Spleen (tissue), 11 donors: Measurements from ENCODE around the gene SOWAHC. TPM values are rescaled to one million over a fixed set of nuclear protein-coding genes. Genes with fewer than 3 reads are reported as not detected.

ENCODE experiments used
- DNase-seq: peaks from one replicate; pipeline ENCODE4 v3.0.0-alpha.2; 2020
- H3K27ac ChIP-seq, 8 donors: fragments of 200-600 bp; sonication (generic) in 7 of 8; 1 replicate in 4 of 8; 2 replicates in 4 of 8; pipeline versions ENCODE4 v1.5.0 to v1.8.0; 2016 to 2021; ENCODE audit warnings: inconsistent platforms in 4 of 8, mild to moderate bottlenecking in 4 of 8, moderate library complexity in 1 of 8
- H3K27me3 ChIP-seq, 7 donors: fragments of 200-600 bp; sonication (generic) in 6 of 7; replicated peaks in 1 of 7; 1 replicate in 4 of 7; 2 replicates in 3 of 7; pipeline versions ENCODE4 v1.5.0 to v1.8.0; 2016 to 2021; ENCODE audit warnings: inconsistent platforms in 3 of 7, mild to moderate bottlenecking in 1 of 7
- H3K36me3 ChIP-seq, 6 donors: fragments of 200-600 bp; sonication (generic) in 5 of 6; 1 replicate in 4 of 6; 2 replicates in 2 of 6; pipeline versions ENCODE4 v1.5.0 to v1.8.0; 2016 to 2021; ENCODE audit warnings: inconsistent platforms in 2 of 6
- H3K4me1 ChIP-seq, 6 donors: fragments of 200-600 bp; sonication (generic) in 5 of 6; 1 replicate in 3 of 6; 2 replicates in 3 of 6; pipeline versions ENCODE4 v1.5.0 to v1.8.0; 2016 to 2021; ENCODE audit warnings: inconsistent platforms in 3 of 6
- H3K4me3 ChIP-seq, 8 donors: fragments of 200-600 bp; sonication (generic) in 7 of 8; 1 replicate in 4 of 8; 2 replicates in 4 of 8; pipeline versions ENCODE4 v1.5.0 to v1.8.0; 2016 to 2021; ENCODE audit warnings: inconsistent platforms in 4 of 8, mild to moderate bottlenecking in 4 of 8, moderate library complexity in 2 of 8
- H3K9me3 ChIP-seq, 8 donors: fragments of 200-600 bp; sonication (generic) in 7 of 8; 1 replicate in 4 of 8; 2 replicates in 4 of 8; pipeline versions ENCODE4 v1.5.0 to v1.8.0; 2016 to 2021; ENCODE audit warnings: inconsistent platforms in 4 of 8
- POLR2A ChIP-seq, 3 donors: fragments of 450-650 bp; IDR thresholded peaks; one replicate each; pipeline ENCODE4 v1.5.1; 2017; ENCODE audit warnings: antibody characterized with exemption in 3 of 3, mild to moderate bottlenecking in 1 of 3
- POLR2AphosphoS5 ChIP-seq, 3 donors: sonication (generic); formaldehyde crosslinking; IDR thresholded peaks; one replicate each; pipeline ENCODE4 v1.5.1; 2017; ENCODE audit warnings: antibody characterized with exemption in 3 of 3
- WGBS, 5 donors: extraction: QIAGEN DNeasy Blood & Tissue Kit in 3 of 5; methylation state at CpG; one replicate each; pipeline versions ENCODE4 v1.1.5 to v1.1.7; 2013 to 2018; 5-methylcytosine and 5-hydroxymethylcytosine counted together
- intact Hi-C: fragments of 100-400 bp; cut with DNase I; formaldehyde crosslinking; loops from one replicate; pipeline ENCODE4 v1.15.0; 2023; ENCODE audit warnings: low total_unique reads
- polyA plus RNA-seq, 3 donors: library from polyadenylated mRNA; stranded (reverse); fragments of 200-250 nt; gene quantifications; one replicate each; pipeline ENCODE4 v1.2.1, GENCODE V29; 2013
- total RNA-seq, 7 donors: library from RNA; depleted of rRNA in 3 of 7; stranded (reverse); fragments of >200 nt in 3 of 7; fragmentation: NEBNext Ultra II Directional in 4 of 7; extraction: Animal tissue kit (Norgen Biotek cat#: 25700) in 4 of 7; gene quantifications; one replicate each; pipeline versions ENCODE4 v1.1.0 to v1.2.1, GENCODE V29; 2016 to 2021
- TF ChIP-seq, protein P1 (sequence below), 11 experiments: fragments of 200-600 bp in 7 of 11; fragments of 450-650 bp in 4 of 11; sonication (generic) in 4 of 11; IDR thresholded peaks in 8 of 11; conservative IDR thresholded peaks in 3 of 11; 1 replicate in 7 of 11; 2 replicates in 4 of 11; pipeline versions ENCODE4 v1.4.0 to v1.8.0; 2016 to 2021; ENCODE audit warnings: antibody characterized with exemption in 11 of 11, inconsistent platforms in 4 of 11, mild to moderate bottlenecking in 1 of 11
- donor health status: healthy with polysubstance abuse.
- donor health status: DM: no; HTN: no; CAD: no; lungs with moderate emphysema.
- donor health status: DM: no; HTN: no; CAD: no.
- donor health status: Bipolar disorder and iron deficiency.
- donor health status: healthy.
- donor health status: DM: no; HTN: no; CAD: no.
- donor health status: DM: yes; HTN: yes; CAD: no.

The SOWAHC gene
- total and polyA plus RNA-seq, 10 donors = 1.6 to 9.9 (median 6.5) TPM

DNA sequence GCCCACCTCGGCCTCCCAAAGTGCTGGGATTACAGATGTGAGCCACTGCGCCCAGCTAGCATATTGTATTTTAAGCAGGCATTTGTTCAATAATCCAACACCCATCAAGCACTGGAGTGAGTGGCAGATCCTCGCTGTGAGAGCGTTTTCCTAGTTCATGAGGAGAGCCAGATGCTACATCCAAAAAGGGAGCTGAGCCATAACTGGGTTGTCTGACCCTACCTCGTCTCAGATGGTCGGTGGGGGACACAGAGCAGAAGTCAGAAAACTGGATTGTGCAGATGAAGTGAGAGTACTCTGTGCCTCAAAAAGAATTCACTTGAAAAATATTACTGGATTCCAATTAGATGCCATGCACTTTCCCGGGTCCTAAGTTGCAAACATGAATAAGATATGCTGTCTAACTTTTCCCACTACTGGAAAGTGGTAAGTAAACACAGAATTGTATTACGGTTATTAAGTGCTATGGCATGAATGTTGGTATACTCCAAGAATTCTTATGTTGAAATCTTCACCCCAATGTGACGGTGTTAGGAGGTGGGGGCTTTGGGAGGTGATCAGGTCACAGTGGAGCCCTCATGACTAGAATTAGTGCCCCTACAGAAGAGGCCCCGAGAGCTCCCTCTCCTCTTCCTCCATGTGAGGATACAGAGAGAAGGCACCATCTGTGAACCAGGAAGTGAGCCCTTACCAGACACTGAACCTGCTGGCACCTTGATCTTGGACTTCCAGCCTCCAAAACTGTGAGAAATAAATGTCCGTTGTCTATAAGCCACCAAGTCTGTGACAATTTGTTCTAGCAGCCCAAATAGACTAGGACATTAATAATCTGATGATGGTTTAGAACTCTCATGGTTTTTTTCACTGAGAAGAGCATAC, 21.5 kb downstream of the SOWAHC start:
- no peaks in the 10 kb centered on the region for H3K36me3 ChIP-seq
- H3K4me3 ChIP-seq = no peak overlapping the region
- no peaks in the 10 kb centered on the region for H3K9me3 ChIP-seq
- no peaks in the 10 kb centered on the region for H3K27me3 ChIP-seq
- peak overlapping the region in 5 of 8 donors; percentile 25 to 73 (median 38) for H3K27ac ChIP-seq
- peaks cover 3 to 15% (median 9%) of the 10 kb centered on the region in 6 donors for H3K4me1 ChIP-seq
- WGBS, 5 donors = 82 to 91% (median 90%) methylated on average over 11 of the region's 11 CpGs
- no peak for DNase-seq
- intact Hi-C loops = no loop called here
- TF ChIP-seq, protein P1, sequence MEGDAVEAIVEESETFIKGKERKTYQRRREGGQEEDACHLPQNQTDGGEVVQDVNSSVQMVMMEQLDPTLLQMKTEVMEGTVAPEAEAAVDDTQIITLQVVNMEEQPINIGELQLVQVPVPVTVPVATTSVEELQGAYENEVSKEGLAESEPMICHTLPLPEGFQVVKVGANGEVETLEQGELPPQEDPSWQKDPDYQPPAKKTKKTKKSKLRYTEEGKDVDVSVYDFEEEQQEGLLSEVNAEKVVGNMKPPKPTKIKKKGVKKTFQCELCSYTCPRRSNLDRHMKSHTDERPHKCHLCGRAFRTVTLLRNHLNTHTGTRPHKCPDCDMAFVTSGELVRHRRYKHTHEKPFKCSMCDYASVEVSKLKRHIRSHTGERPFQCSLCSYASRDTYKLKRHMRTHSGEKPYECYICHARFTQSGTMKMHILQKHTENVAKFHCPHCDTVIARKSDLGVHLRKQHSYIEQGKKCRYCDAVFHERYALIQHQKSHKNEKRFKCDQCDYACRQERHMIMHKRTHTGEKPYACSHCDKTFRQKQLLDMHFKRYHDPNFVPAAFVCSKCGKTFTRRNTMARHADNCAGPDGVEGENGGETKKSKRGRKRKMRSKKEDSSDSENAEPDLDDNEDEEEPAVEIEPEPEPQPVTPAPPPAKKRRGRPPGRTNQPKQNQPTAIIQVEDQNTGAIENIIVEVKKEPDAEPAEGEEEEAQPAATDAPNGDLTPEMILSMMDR (IDR thresholded peaks at IDR 0.05 in 8 of 11, conservative IDR thresholded peaks at IDR 0.05 in 3 of 11) = no peak
- TF ChIP-seq POLR2A (IDR thresholded peaks at IDR 0.05) (no peak), POLR2AphosphoS5 (IDR thresholded peaks at IDR 0.05) (no peak)

DNA sequence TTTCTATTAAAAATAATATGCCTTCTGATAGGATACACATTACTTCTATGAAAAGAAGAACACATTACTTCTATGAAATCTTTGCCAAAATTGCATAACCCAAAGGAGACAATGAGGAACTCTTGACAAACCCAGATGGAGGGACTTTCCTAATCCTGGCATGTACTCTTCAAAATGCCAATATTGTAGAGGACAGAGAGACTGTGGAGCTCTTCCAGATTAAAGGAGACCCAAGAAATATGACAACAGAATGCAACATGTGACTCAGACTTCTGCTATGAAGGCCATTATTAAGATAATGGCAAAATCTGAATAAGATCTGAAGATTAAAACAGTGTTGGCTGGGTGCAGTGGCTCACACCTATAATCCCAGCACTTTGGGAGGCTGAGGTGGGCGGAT, 22.2 kb downstream of the SOWAHC start:
- Histone ChIP-seq H3K27me3 (no peaks in the 10 kb centered on the region), H3K4me1 (peaks cover 3 to 15% (median 9%) of the 10 kb centered on the region in 6 donors), H3K9me3 (no peaks in the 10 kb centered on the region), H3K27ac (peak overlapping the region in 5 of 8 donors; percentile 25 to 73 (median 64)), H3K4me3 (no peak overlapping the region), H3K36me3 (no peaks in the 10 kb centered on the region)
- 76 to 87% (median 84%) methylated on average over 1 of the region's 1 CpG for WGBS, 5 donors
- DNase-seq = no peak
- TF ChIP-seq, protein P1 (IDR thresholded peaks at IDR 0.05 in 8 of 11, conservative IDR thresholded peaks at IDR 0.05 in 3 of 11) = no peak
- TF ChIP-seq POLR2A (IDR thresholded peaks at IDR 0.05) (no peak), POLR2AphosphoS5 (IDR thresholded peaks at IDR 0.05) (no peak)
- intact Hi-C loops = no loop called here

DNA sequence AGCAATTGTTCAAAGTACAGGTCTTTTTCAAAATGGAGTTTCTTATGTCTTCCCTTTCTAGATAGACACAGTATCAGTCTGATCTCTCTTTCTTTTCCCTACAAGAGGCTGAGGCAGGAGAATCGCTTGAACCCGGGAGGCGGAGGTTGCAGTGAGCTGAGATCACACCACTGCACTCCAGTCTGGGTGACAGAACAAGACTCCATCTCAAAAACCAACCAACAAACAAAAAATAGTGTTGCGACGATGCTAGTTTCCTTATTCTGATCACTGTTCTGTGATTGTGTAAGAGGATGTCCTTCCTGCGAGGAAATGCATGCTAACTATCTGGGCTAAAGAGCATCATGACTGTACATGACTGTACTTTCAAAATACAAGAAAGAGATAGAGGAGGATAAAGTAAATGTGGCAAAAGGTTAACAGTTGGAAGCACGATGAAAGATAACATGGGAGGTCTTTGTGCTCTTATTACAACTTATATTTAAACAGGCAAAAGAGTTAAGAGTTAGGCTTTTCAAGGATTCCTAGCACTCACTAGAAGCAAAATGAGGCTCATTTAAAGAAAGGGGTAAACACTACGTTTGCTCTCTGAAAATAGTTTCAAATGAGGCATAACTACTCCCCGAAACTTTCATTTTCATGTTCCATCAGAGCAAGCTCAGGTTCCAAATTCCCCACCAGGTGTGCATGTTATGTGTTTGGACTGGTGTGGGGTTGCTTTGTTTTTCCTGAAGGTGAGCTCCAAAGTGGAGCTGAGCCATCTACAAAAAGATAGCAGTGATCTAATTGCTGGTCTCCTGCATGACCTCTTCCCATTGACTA, 23.8 kb downstream of the SOWAHC start:
- H3K27ac ChIP-seq = peak overlapping the region in 7 of 8 donors; percentile 9 to 73 (median 60)

More for the DNA sequence above, 23.8 kb downstream of the SOWAHC start:
- Histone ChIP-seq H3K36me3 (no peaks in the 10 kb centered on the region), H3K4me3 (no peak overlapping the region), H3K9me3 (no peaks in the 10 kb centered on the region), H3K27me3 (no peaks in the 10 kb centered on the region), H3K4me1 (peaks cover 3 to 15% (median 9%) of the 10 kb centered on the region in 6 donors)
- no peak for TF ChIP-seq POLR2A (IDR thresholded peaks at IDR 0.05)
- peak in 1 of 3 donors; percentile 64 for TF ChIP-seq POLR2AphosphoS5 (IDR thresholded peaks at IDR 0.05)
- TF ChIP-seq, protein P1 (IDR thresholded peaks at IDR 0.05 in 8 of 11, conservative IDR thresholded peaks at IDR 0.05 in 3 of 11) = no peak
- intact Hi-C loops = no loop called here
- 50 to 70% (median 52%) methylated on average over 9 of the region's 9 CpGs for WGBS, 5 donors
- no peak for DNase-seq
